GM12878 (cell line): Measurements from ENCODE around the gene C5orf15.

Experiments
- BMI1 ChIP-seq: fragments of 450-650 bp; IDR thresholded peaks from 2 replicates; pipeline ENCODE4 v1.6.1; 2016; ENCODE audit warnings: mild to moderate bottlenecking, moderate library complexity, borderline replicate concordance
- EZH2 ChIP-seq: IDR thresholded peaks from 2 replicates; pipeline ENCODE4 v1.6.1; 2012; ENCODE audit warnings: low read depth, mild to moderate bottlenecking, control low read depth, inconsistent platforms, low read length, borderline replicate concordance; ENCODE audit not compliant: control insufficient read depth
- HDAC2 ChIP-seq: fragments of 200-600 bp; sonication (generic); IDR thresholded peaks from 2 replicates; pipeline ENCODE4 v1.6.1; 2017
- MXI1 ChIP-seq: fragments of 150-350 bp; IDR thresholded peaks from 2 replicates; pipeline ENCODE4 v1.6.1; 2011; ENCODE audit warnings: low read depth, mild to moderate bottlenecking, inconsistent platforms, low read length, improper control_type of control experiment
- NR2C2 ChIP-seq: IDR thresholded peaks from 2 replicates; pipeline ENCODE4 v1.6.1; 2011; ENCODE audit warnings: borderline replicate concordance, low read depth; ENCODE audit not compliant: control insufficient read depth, insufficient read length
- SIX5 ChIP-seq: IDR thresholded peaks from 2 replicates; pipeline ENCODE4 v1.6.1; 2011; ENCODE audit warnings: mild to moderate bottlenecking, low read depth, low read length, moderate library complexity; ENCODE audit not compliant: severe bottlenecking
- SMC3 ChIP-seq: IDR thresholded peaks from 2 replicates; pipeline ENCODE4 v1.6.1; 2011; ENCODE audit warnings: low read length, improper control_type of control experiment, borderline replicate concordance
- TAF1 ChIP-seq: IDR thresholded peaks from 2 replicates; pipeline ENCODE4 v1.6.1; 2011; ENCODE audit warnings: mild to moderate bottlenecking, low read depth, low read length, borderline replicate concordance
- TF ChIP-seq, protein P1 (sequence below): IDR thresholded peaks from 2 replicates; pipeline ENCODE4 v1.6.1; 2012; ENCODE audit warnings: mild to moderate bottlenecking, low read depth, low read length
- TF ChIP-seq, protein P2 (sequence below), 3 experiments: IDR thresholded peaks in 2 of 3; conservative IDR thresholded peaks in 1 of 3; 2 replicates each; pipeline ENCODE4 v1.5.1; 2011; ENCODE audit warnings: low read depth in 3 of 3, low read length in 3 of 3, mild to moderate bottlenecking in 3 of 3, control low read depth in 2 of 3, moderate library complexity in 2 of 3, inconsistent platforms in 1 of 3, mixed read lengths in 1 of 3; ENCODE audit not compliant: control insufficient read depth in 2 of 3, insufficient read depth in 1 of 3; ENCODE audit errors: extremely low read depth in 1 of 3

DNA sequence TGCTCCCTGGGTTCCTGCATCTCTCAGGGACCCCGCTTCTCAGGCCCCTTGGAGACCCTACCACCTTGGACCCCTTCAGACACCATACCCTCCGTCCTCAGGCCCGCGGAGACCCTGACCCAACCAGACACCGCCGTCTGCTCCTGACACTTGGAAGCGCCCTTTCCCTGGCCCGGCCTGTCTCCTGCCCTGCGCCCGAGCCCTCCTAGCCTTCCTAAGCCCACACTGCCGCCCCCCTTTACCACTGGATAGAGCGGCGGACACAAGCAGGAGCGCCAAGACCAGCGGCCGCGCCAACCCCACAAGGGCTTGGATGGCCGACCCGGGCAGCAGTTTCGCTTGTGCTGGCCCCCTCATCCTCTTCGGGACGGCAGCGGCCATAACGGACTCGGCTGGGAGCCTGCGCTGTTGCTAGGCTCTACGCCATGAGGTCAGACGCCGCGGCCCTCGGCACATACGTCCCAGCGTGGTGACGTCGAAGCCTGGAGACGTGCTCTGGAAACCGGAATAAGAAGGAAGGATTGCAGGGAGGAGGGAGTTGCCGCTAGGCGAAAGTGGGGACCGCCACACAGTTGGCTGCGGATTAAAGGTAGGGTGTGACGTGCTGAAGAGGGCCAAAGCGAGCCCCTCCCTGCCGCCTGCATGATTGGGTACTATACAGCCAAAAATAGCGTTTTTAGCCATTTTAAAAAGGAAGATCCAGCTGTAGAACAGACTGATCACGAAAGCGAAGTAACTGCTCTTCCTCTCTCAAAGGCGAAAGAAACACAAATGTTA is at the start of gene C5orf15:
- TF ChIP-seq TAF1 (peak; percentile 69; the same call in 1 of the 2 replicates), SMC3 (no peak), MXI1 (peak; percentile 73), EZH2 (no peak), HDAC2 (no peak), BMI1 (no peak), SIX5 (no peak), NR2C2 (no peak)
- TF ChIP-seq, protein P1, sequence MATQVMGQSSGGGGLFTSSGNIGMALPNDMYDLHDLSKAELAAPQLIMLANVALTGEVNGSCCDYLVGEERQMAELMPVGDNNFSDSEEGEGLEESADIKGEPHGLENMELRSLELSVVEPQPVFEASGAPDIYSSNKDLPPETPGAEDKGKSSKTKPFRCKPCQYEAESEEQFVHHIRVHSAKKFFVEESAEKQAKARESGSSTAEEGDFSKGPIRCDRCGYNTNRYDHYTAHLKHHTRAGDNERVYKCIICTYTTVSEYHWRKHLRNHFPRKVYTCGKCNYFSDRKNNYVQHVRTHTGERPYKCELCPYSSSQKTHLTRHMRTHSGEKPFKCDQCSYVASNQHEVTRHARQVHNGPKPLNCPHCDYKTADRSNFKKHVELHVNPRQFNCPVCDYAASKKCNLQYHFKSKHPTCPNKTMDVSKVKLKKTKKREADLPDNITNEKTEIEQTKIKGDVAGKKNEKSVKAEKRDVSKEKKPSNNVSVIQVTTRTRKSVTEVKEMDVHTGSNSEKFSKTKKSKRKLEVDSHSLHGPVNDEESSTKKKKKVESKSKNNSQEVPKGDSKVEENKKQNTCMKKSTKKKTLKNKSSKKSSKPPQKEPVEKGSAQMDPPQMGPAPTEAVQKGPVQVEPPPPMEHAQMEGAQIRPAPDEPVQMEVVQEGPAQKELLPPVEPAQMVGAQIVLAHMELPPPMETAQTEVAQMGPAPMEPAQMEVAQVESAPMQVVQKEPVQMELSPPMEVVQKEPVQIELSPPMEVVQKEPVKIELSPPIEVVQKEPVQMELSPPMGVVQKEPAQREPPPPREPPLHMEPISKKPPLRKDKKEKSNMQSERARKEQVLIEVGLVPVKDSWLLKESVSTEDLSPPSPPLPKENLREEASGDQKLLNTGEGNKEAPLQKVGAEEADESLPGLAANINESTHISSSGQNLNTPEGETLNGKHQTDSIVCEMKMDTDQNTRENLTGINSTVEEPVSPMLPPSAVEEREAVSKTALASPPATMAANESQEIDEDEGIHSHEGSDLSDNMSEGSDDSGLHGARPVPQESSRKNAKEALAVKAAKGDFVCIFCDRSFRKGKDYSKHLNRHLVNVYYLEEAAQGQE, result no peak
- TF ChIP-seq, protein P2, sequence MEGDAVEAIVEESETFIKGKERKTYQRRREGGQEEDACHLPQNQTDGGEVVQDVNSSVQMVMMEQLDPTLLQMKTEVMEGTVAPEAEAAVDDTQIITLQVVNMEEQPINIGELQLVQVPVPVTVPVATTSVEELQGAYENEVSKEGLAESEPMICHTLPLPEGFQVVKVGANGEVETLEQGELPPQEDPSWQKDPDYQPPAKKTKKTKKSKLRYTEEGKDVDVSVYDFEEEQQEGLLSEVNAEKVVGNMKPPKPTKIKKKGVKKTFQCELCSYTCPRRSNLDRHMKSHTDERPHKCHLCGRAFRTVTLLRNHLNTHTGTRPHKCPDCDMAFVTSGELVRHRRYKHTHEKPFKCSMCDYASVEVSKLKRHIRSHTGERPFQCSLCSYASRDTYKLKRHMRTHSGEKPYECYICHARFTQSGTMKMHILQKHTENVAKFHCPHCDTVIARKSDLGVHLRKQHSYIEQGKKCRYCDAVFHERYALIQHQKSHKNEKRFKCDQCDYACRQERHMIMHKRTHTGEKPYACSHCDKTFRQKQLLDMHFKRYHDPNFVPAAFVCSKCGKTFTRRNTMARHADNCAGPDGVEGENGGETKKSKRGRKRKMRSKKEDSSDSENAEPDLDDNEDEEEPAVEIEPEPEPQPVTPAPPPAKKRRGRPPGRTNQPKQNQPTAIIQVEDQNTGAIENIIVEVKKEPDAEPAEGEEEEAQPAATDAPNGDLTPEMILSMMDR (IDR thresholded peaks at IDR 0.05 in 2 of 3, conservative IDR thresholded peaks at IDR 0.05 in 1 of 3; ENCODE audit: control insufficient read depth in 2 of 3, extremely low read depth in 1 of 3, insufficient read depth in 1 of 3, low read depth in 3 of 3, low read length in 3 of 3), result 0 out of 6 replicates have a peak, but pooled peaks of 1 of the 3 experiments have one; percentile 2
